Aorta (tissue), 5 donors: ENCODE results near the gene ZP1. TPM values are rescaled to one million over a fixed set of nuclear protein-coding genes. Genes with fewer than 3 reads are reported as not detected.

Source experiments
- ATAC-seq: fragments of 200-7000 bp; cut with Tn5 transposase; one replicate; pipeline ENCODE4 v1.9.1; 2022; ENCODE audit warnings: moderate library complexity; ENCODE audit not compliant: low FRiP score
- DNase-seq, 2 donors: peaks; one replicate each; pipeline ENCODE4 v3.0.0-alpha.2; 2020
- H3K27ac ChIP-seq, 2 donors: one replicate each; pipeline ENCODE4 v1.5.1; 2013; ENCODE audit warnings: low read length in 2 of 2, mild to moderate bottlenecking in 2 of 2, moderate library complexity in 2 of 2, control low read depth in 1 of 2, inconsistent platforms in 1 of 2, low read depth in 1 of 2
- H3K27me3 ChIP-seq, 2 donors: one replicate each; pipeline ENCODE4 v1.6.1; 2013; ENCODE audit warnings: control low read depth in 1 of 2, low read length in 1 of 2, mild to moderate bottlenecking in 1 of 2, moderate library complexity in 1 of 2; ENCODE audit not compliant: insufficient read depth in 2 of 2, control insufficient read depth in 1 of 2
- H3K36me3 ChIP-seq, 2 donors: one replicate each; pipeline ENCODE4 v1.6.1; 2013; ENCODE audit warnings: control low read depth in 1 of 2, low read length in 1 of 2, mild to moderate bottlenecking in 1 of 2; ENCODE audit not compliant: insufficient read depth in 2 of 2, control insufficient read depth in 1 of 2
- H3K4me1 ChIP-seq, 2 donors: one replicate each; pipeline ENCODE4 v1.6.1; 2013; ENCODE audit warnings: low read length in 2 of 2, control low read depth in 1 of 2, mild to moderate bottlenecking in 1 of 2, moderate library complexity in 1 of 2; ENCODE audit not compliant: insufficient read depth in 2 of 2, control insufficient read depth in 1 of 2
- H3K4me3 ChIP-seq, 2 donors: one replicate each; pipeline ENCODE4 v1.5.1; 2013; ENCODE audit warnings: low read length in 2 of 2, control low read depth in 1 of 2, mild to moderate bottlenecking in 1 of 2
- H3K9me3 ChIP-seq: one replicate; pipeline ENCODE4 v1.6.1; 2013; ENCODE audit warnings: mild to moderate bottlenecking, low read length; ENCODE audit not compliant: control insufficient read depth
- WGBS, 2 donors: extraction: QIAGEN DNeasy Blood & Tissue Kit; methylation state at CpG; one replicate each; pipeline ENCODE4 v1.1.7; 2013; 5-methylcytosine and 5-hydroxymethylcytosine counted together
- intact Hi-C, 2 donors: fragments of 100-400 bp; cut with DNase I; formaldehyde crosslinking; loops; one replicate each; pipeline versions ENCODE4 v1.14.2 to v1.15.0; 2022
- polyA plus RNA-seq, 2 donors: library from polyadenylated mRNA; stranded (reverse); fragments of 200-250 nt; gene quantifications; one replicate each; pipeline ENCODE4 v1.2.3, GENCODE V29; 2013
- total RNA-seq, 2 donors: library from RNA; stranded (reverse); fragmentation: NEBNext Ultra II Directional; extraction: Animal tissue kit (Norgen Biotek cat#: 25700); gene quantifications; one replicate each; pipeline ENCODE4 v1.2.1, GENCODE V29; 2021
- donor health status: healthy with polysubstance abuse.
- donor health status: Bipolar disorder and iron deficiency.
- donor health status: DM: no; HTN: no; CAD: no.
- donor health status: DM: no; HTN: no; CAD: no.
- donor health status: DM: yes; HTN: yes; CAD: no.

ZP1 gene
- total and polyA plus RNA-seq, 4 donors, result not detected

GRCh38 chr11:60871378-60872061, 4.2 kb downstream of the ZP1 start:
- Histone ChIP-seq H3K4me3 (no peak overlapping the region), H3K36me3 (peaks cover 0 to 2% of the 10 kb centered on the region in 2 donors), H3K27ac (no peak overlapping the region), H3K27me3 (no peaks in the 10 kb centered on the region), H3K9me3 (no peaks in the 10 kb centered on the region), H3K4me1 (no peaks in the 10 kb centered on the region)
- WGBS, 2 donors, result 64 to 66% methylated on average over 7 of the region's 7 CpGs
- DNase-seq (no peak), ATAC-seq (peak; percentile 34)
- intact Hi-C loops, result no loop called here

- H3K4me1 ChIP-seq, result no peaks in the 10 kb centered on the region
- 92 to 94% methylated on average over 6 of the region's 6 CpGs for WGBS, 2 donors
- ATAC-seq, result peak; percentile 47
- intact Hi-C loops, result no loop called here
- H3K36me3 ChIP-seq, result peaks cover 0 to 2% of the 10 kb centered on the region in 2 donors
- H3K27me3 ChIP-seq, result no peaks in the 10 kb centered on the region
- no peak overlapping the region for H3K4me3 ChIP-seq
- no peaks in the 10 kb centered on the region for H3K9me3 ChIP-seq
- no peak for DNase-seq
- no peak overlapping the region for H3K27ac ChIP-seq
These were observed 5.0 kb downstream of the ZP1 start for GRCh38 chr11:60872124-60872960.

- intact Hi-C loops, result no loop called here
- Histone ChIP-seq H3K27ac (no peak overlapping the region), H3K4me3 (no peak overlapping the region), H3K36me3 (peaks cover 0 to 2% of the 10 kb centered on the region in 2 donors), H3K9me3 (no peaks in the 10 kb centered on the region), H3K27me3 (no peaks in the 10 kb centered on the region), H3K4me1 (no peaks in the 10 kb centered on the region)
- 74 to 76% methylated on average over 16 of the region's 16 CpGs for WGBS, 2 donors
- ATAC-seq (no peak), DNase-seq (no peak)
These were observed 5.7 kb downstream of the ZP1 start for GRCh38 chr11:60872961-60873524.

- H3K4me1 ChIP-seq, result no peaks in the 10 kb centered on the region
- 82 to 84% methylated on average over 12 of the region's 12 CpGs for WGBS, 2 donors
- H3K27me3 ChIP-seq, result no peaks in the 10 kb centered on the region
- H3K27ac ChIP-seq, result no peak overlapping the region
- no peaks in the 10 kb centered on the region for H3K9me3 ChIP-seq
- no peak overlapping the region for H3K4me3 ChIP-seq
- DNase-seq, result no peak
- no peak for ATAC-seq
- peaks cover 0 to 2% of the 10 kb centered on the region in 2 donors for H3K36me3 ChIP-seq
- intact Hi-C loops, result no loop called here
These were observed 6.2 kb downstream of the ZP1 start for GRCh38 chr11:60873533-60873932.

- ATAC-seq, result no peak
- H3K9me3 ChIP-seq, result no peaks in the 10 kb centered on the region
- peaks cover 0 to 2% of the 10 kb centered on the region in 2 donors for H3K36me3 ChIP-seq
- intact Hi-C loops, result no loop called here
- H3K4me3 ChIP-seq, result no peak overlapping the region
- WGBS, 2 donors, result 87 to 90% methylated on average over 13 of the region's 13 CpGs
- H3K27ac ChIP-seq, result no peak overlapping the region
- H3K4me1 ChIP-seq, result no peaks in the 10 kb centered on the region
- no peak for DNase-seq
- H3K27me3 ChIP-seq, result no peaks in the 10 kb centered on the region
These were observed 7.4 kb downstream of the ZP1 start for GRCh38 chr11:60874421-60875365.

- Histone ChIP-seq H3K36me3 (peaks cover 0 to 2% of the 10 kb centered on the region in 2 donors), H3K9me3 (no peaks in the 10 kb centered on the region), H3K4me3 (no peak overlapping the region), H3K4me1 (no peaks in the 10 kb centered on the region), H3K27me3 (no peaks in the 10 kb centered on the region), H3K27ac (no peak overlapping the region)
- 82 to 88% methylated on average over 7 of the region's 7 CpGs for WGBS, 2 donors
- ATAC-seq (no peak), DNase-seq (no peak)
- intact Hi-C loops, result no loop called here
These were observed 8.2 kb downstream of the ZP1 start for GRCh38 chr11:60875366-60876167.

GRCh38 chr11:60876168-60876485, 8.8 kb downstream of the ZP1 start:
- H3K4me3 ChIP-seq, result no peak overlapping the region
- 92 to 100% methylated on average over 2 of the region's 2 CpGs for WGBS, 2 donors
- no peak for ATAC-seq
- no peaks in the 10 kb centered on the region for H3K27me3 ChIP-seq
- H3K9me3 ChIP-seq, result no peaks in the 10 kb centered on the region
- H3K27ac ChIP-seq, result no peak overlapping the region
- intact Hi-C loops, result no loop called here
- DNase-seq, result no peak
- H3K4me1 ChIP-seq, result no peaks in the 10 kb centered on the region
- peaks cover 0 to 2% of the 10 kb centered on the region in 2 donors for H3K36me3 ChIP-seq
